Nephron (organoid): ENCODE measurements around the gene FAM131A.

Source experiments
- H3K27ac Mint-ChIP-seq, 3 experiments: 2 replicates each; pipeline ENCODE4 v1.8.0; 2020; ENCODE audit warnings: mixed read lengths in 3 of 3, mild to moderate bottlenecking in 2 of 3, moderate library complexity in 1 of 3
- H3K27me3 Mint-ChIP-seq: 2 replicates; pipeline ENCODE4 v1.8.0; 2021; ENCODE audit warnings: low read depth, mild to moderate bottlenecking, moderate library complexity, mixed read lengths
- H3K36me3 Mint-ChIP-seq: 2 replicates; pipeline ENCODE4 v1.8.0; 2020; ENCODE audit warnings: low read depth, mixed read lengths
- H3K4me1 Mint-ChIP-seq: 2 replicates; pipeline ENCODE4 v1.8.0; 2020; ENCODE audit warnings: mixed read lengths
- H3K4me3 Mint-ChIP-seq, 3 experiments: 2 replicates each; pipeline ENCODE4 v1.8.0; 2020; ENCODE audit warnings: mild to moderate bottlenecking in 3 of 3, mixed read lengths in 3 of 3, moderate library complexity in 2 of 3
- H3K9me3 Mint-ChIP-seq: 2 replicates; pipeline ENCODE4 v1.8.0; 2020; ENCODE audit warnings: mixed read lengths
- TF ChIP-seq, protein P1 (sequence below), 3 experiments: fragments of 200-600 bp; sonication (generic); IDR thresholded peaks; one replicate each; pipeline ENCODE4 v1.5.0; 2021; ENCODE audit warnings: antibody characterized with exemption in 3 of 3; ENCODE audit not compliant: unreplicated experiment in 3 of 3

The FAM131A gene

DNA sequence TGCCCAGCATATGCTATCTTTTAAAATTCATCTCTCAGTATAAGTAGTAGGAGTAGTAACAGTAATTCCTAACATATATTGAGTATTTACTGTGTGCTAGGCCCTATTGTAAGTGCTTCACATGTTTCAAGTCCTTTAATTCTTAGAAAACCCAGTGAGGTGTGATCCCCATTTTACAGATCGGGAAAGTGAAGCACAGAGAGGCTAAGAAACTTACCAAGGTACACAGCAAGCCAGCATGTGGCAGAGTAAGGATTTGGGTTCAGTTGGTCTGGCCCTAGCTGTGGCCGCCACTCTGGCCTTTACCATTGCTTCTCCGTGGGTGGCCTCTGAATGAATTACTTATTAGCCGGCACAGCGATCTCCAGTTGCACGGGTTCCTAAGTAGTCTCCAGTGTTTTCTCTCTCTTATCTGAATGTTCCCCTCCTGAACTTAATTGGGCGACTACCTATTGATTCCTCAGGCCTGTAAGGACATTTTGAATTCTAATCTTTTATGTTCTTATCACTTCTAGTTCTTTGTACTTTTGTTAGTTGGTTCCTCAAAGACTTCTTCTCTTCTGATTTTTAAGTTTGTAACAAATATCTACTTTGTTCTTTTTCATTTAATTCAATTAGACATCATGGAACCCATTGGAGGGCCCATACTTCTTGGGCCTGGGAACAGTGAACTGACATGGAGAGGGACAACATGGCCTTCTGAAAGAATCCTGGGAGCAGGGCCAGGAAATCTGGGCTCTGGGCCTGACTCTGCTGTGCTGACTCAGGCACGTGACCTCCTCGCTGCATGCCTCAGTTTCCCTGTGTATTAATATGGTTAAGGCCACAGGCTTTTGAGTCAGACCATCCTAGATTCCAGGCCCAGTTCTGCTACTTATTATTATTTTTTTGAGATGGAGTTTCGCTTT lies 12.4 kb downstream of the FAM131A start:
- Mint-ChIP-seq H3K4me1 (peaks cover 56% of the 10 kb centered on the region), H3K27ac (peak overlapping the region; percentile 20 to 77 (median 21)), H3K9me3 (no peaks in the 10 kb centered on the region), H3K27me3 (no peaks in the 10 kb centered on the region), H3K36me3 (peaks cover 25% of the 10 kb centered on the region), H3K4me3 (no peak overlapping the region)
- TF ChIP-seq, protein P1, sequence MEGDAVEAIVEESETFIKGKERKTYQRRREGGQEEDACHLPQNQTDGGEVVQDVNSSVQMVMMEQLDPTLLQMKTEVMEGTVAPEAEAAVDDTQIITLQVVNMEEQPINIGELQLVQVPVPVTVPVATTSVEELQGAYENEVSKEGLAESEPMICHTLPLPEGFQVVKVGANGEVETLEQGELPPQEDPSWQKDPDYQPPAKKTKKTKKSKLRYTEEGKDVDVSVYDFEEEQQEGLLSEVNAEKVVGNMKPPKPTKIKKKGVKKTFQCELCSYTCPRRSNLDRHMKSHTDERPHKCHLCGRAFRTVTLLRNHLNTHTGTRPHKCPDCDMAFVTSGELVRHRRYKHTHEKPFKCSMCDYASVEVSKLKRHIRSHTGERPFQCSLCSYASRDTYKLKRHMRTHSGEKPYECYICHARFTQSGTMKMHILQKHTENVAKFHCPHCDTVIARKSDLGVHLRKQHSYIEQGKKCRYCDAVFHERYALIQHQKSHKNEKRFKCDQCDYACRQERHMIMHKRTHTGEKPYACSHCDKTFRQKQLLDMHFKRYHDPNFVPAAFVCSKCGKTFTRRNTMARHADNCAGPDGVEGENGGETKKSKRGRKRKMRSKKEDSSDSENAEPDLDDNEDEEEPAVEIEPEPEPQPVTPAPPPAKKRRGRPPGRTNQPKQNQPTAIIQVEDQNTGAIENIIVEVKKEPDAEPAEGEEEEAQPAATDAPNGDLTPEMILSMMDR (IDR thresholded peaks at IDR 0.05; ENCODE audit: unreplicated experiment in 3 of 3) = no peak

GRCh38 chr3:184350618-184351017 lies 13.2 kb downstream of the FAM131A start:
- no peaks in the 10 kb centered on the region for H3K9me3 Mint-ChIP-seq

DNA sequence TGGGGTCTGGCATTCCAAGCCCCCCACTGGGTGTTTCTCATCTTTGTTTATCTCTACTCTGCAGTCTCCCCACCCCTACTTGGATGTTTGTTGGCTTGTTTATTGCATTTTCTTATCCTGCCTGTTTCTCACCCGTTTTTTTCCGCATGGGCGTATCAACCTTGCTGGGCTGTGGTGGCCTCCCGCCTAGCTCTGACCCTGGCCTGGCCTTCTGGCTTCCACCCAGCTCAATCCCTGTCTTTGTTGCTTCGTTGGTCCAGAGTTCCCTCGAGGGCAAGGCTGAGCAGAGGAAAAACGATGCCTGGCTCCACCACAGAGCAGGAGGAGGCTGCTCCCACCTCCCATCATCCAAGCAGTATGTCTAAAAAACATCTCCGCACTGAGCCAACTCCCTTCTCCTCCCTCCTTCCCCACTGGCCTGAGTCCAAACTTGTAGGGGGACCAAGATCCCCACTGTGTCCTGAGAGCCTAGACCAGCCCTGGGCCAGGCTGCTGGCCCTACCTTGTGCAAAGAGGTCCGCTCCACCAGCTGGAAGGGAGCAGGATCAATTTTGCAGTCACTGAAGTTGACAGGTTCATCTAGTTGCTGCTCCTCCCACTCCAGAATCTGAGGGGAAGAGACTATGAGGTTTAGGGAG lies 14.2 kb downstream of the FAM131A start:
- peak overlapping the region; percentile 43 to 92 (median 88) for H3K27ac Mint-ChIP-seq

More at GRCh38 chr3:184350618-184351017, 13.2 kb downstream of the FAM131A start:
- Mint-ChIP-seq H3K4me3 (no peak overlapping the region), H3K36me3 (peaks cover 27% of the 10 kb centered on the region), H3K27me3 (no peaks in the 10 kb centered on the region), H3K27ac (peak overlapping the region in 2 of 3 experiments; percentile 42 to 92), H3K4me1 (peaks cover 51% of the 10 kb centered on the region)
- TF ChIP-seq, protein P1 (IDR thresholded peaks at IDR 0.05; ENCODE audit: unreplicated experiment in 3 of 3) = no peak

DNA sequence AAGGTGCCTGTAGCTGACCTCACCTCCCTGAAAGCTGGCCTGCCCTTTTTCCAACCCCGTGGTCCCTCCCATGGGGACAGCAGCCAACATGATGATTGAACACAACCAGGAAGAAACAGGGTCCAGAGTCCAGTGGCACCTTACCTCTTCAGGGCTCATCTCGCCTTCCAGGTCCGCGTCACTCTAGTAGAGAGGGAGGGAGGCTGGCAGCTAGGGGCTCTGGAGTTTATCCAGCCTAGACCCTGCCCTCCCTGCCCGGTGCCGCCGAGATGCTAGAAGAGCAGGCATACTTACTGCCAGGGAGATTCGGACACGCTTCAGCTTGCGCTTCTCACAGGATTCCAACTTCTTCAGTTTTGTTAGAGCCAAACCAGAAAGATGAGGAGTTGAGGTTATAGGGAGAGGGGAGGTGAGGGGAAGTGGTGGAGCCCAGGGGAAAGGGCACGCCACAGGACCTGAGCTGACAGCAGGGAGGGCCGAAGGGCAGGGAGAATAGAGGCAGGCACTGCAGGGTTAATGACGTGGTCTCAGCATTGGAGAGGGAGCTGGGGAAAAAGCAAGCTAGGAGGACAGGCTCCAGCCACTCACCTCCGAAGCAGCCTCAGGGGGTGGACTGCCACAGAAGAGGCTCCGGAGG lies 14.9 kb downstream of the FAM131A start:
- peak overlapping the region; percentile 43 to 92 (median 88) for H3K27ac Mint-ChIP-seq

More for the DNA sequence above, 14.2 kb downstream of the FAM131A start:
- H3K9me3 Mint-ChIP-seq = no peaks in the 10 kb centered on the region
- peaks cover 25% of the 10 kb centered on the region for H3K36me3 Mint-ChIP-seq
- peak overlapping the region in 2 of 3 experiments; percentile 6 to 61 for H3K4me3 Mint-ChIP-seq
- TF ChIP-seq, protein P1 (IDR thresholded peaks at IDR 0.05; ENCODE audit: unreplicated experiment in 3 of 3) = no peak
- no peaks in the 10 kb centered on the region for H3K27me3 Mint-ChIP-seq
- peaks cover 48% of the 10 kb centered on the region for H3K4me1 Mint-ChIP-seq

GRCh38 chr3:184352897-184353545 lies 15.6 kb downstream of the FAM131A start:
- Mint-ChIP-seq H3K4me1 (peaks cover 34% of the 10 kb centered on the region), H3K9me3 (no peaks in the 10 kb centered on the region)

More for the DNA sequence above, 14.9 kb downstream of the FAM131A start:
- Mint-ChIP-seq H3K9me3 (no peaks in the 10 kb centered on the region), H3K36me3 (peaks cover 25% of the 10 kb centered on the region), H3K27me3 (no peaks in the 10 kb centered on the region), H3K4me3 (no peak overlapping the region), H3K4me1 (peaks cover 41% of the 10 kb centered on the region)
- TF ChIP-seq, protein P1 (IDR thresholded peaks at IDR 0.05; ENCODE audit: unreplicated experiment in 3 of 3) = no peak

More at GRCh38 chr3:184352897-184353545, 15.6 kb downstream of the FAM131A start:
- Mint-ChIP-seq H3K36me3 (peaks cover 25% of the 10 kb centered on the region), H3K27me3 (no peaks in the 10 kb centered on the region), H3K4me3 (no peak overlapping the region), H3K27ac (peak overlapping the region in 1 of 3 experiments; percentile 92)
- TF ChIP-seq, protein P1 (IDR thresholded peaks at IDR 0.05; ENCODE audit: unreplicated experiment in 3 of 3) = no peak
